ENCODE measurements around the gene UGT1A6.

Gene UGT1A6

GRCh38 chr2:233681521-233682099 is 11.1 kb upstream of the UGT1A6 start, which contains the start of gene UGT1A7:
TSS of gene UGT1A7 (plus strand) at chr2:233681901. CDS start at chr2:233681938, 37 bp downstream.
- no peaks in the 10 kb centered on the region for H3K9me2 ChIP-seq (replicated peaks; ENCODE audit: insufficient read depth, low read length)
- no peaks in the 10 kb centered on the region for H4K20me1 ChIP-seq (ENCODE audit: insufficient read depth, low read length)
- no peak within 1 kb of the TSS for H3K27ac ChIP-seq (ENCODE audit: low read length)
- no peaks in the 10 kb centered on the region for H3K79me2 ChIP-seq (ENCODE audit: low read length)
- no peaks in the 10 kb centered on the region for H3K27me3 ChIP-seq (replicated peaks; ENCODE audit: insufficient read depth, low read length)
- H3K4me3 ChIP-seq (ENCODE audit: low read length): no peak within 1 kb of the TSS
- no peak within 1 kb of the TSS for H3K4me2 ChIP-seq (ENCODE audit: low read depth, low read length)
- no peaks in the 10 kb centered on the region for H3F3A ChIP-seq (ENCODE audit: insufficient read depth, low read length)
- no peaks in the 10 kb centered on the region for H3K9me3 ChIP-seq (replicated peaks; ENCODE audit: insufficient read depth, low read length)
- H3K9ac ChIP-seq (ENCODE audit: low read length): no peak within 1 kb of the TSS
- H2AFZ ChIP-seq (ENCODE audit: low read length): no peak within 1 kb of the TSS
- no peak for DNase-seq
- H3K4me1 ChIP-seq (ENCODE audit: low read length): 0 out of 2 replicates have a peak, but pooled peaks cover 5% of the 10 kb centered on the region
- TF ChIP-seq EZH2phosphoT487 (IDR thresholded peaks at IDR 0.05; ENCODE audit: low read length) (no peak), EZH2 (optimal IDR thresholded peaks at IDR 0.05; ENCODE audit: low read depth, low read length) (no peak), CTCF (IDR thresholded peaks at IDR 0.05; ENCODE audit: low read length) (no peak)
- no peaks in the 10 kb centered on the region for H3K36me3 ChIP-seq (replicated peaks; ENCODE audit: insufficient read depth, low read length)

GRCh38 chr2:233684640-233685039 is 8.1 kb upstream of the UGT1A6 start:
- no peak overlapping the region for H3K9ac ChIP-seq (ENCODE audit: low read length)
- no peaks in the 10 kb centered on the region for H3K27me3 ChIP-seq (replicated peaks; ENCODE audit: insufficient read depth, low read length)

GRCh38 chr2:233686928-233687327 is 5.8 kb upstream of the UGT1A6 start:
- Histone ChIP-seq H3K79me2 (ENCODE audit: low read length) (no peaks in the 10 kb centered on the region), H3K4me3 (ENCODE audit: low read length) (no peak overlapping the region), H3K36me3 (replicated peaks; ENCODE audit: insufficient read depth, low read length) (no peaks in the 10 kb centered on the region), H3K27me3 (replicated peaks; ENCODE audit: insufficient read depth, low read length) (no peaks in the 10 kb centered on the region), H3K9ac (ENCODE audit: low read length) (no peak overlapping the region), H3K4me1 (ENCODE audit: low read length) (0 out of 2 replicates have a peak, but pooled peaks cover 5% of the 10 kb centered on the region), H3K27ac (ENCODE audit: low read length) (no peak overlapping the region), H3K9me2 (replicated peaks; ENCODE audit: insufficient read depth, low read length) (no peaks in the 10 kb centered on the region), H4K20me1 (ENCODE audit: insufficient read depth, low read length) (no peaks in the 10 kb centered on the region), H3K9me3 (replicated peaks; ENCODE audit: insufficient read depth, low read length) (no peaks in the 10 kb centered on the region), H2AFZ (ENCODE audit: low read length) (no peak overlapping the region), H3K4me2 (ENCODE audit: low read depth, low read length) (no peak overlapping the region), H3F3A (ENCODE audit: insufficient read depth, low read length) (no peaks in the 10 kb centered on the region)
- no peak for TF ChIP-seq CTCF (IDR thresholded peaks at IDR 0.05; ENCODE audit: low read length)
- no peak for TF ChIP-seq EZH2 (optimal IDR thresholded peaks at IDR 0.05; ENCODE audit: low read depth, low read length)
- TF ChIP-seq EZH2phosphoT487 (IDR thresholded peaks at IDR 0.05; ENCODE audit: low read length): no peak
- no peak for DNase-seq

More at GRCh38 chr2:233684640-233685039, 8.1 kb upstream of the UGT1A6 start:
- Histone ChIP-seq H3F3A (ENCODE audit: insufficient read depth, low read length) (no peaks in the 10 kb centered on the region), H3K4me2 (ENCODE audit: low read depth, low read length) (no peak overlapping the region), H2AFZ (ENCODE audit: low read length) (no peak overlapping the region), H3K36me3 (replicated peaks; ENCODE audit: insufficient read depth, low read length) (no peaks in the 10 kb centered on the region), H3K4me3 (ENCODE audit: low read length) (no peak overlapping the region), H3K27ac (ENCODE audit: low read length) (no peak overlapping the region), H3K79me2 (ENCODE audit: low read length) (no peaks in the 10 kb centered on the region), H4K20me1 (ENCODE audit: insufficient read depth, low read length) (no peaks in the 10 kb centered on the region), H3K4me1 (ENCODE audit: low read length) (0 out of 2 replicates have a peak, but pooled peaks cover 5% of the 10 kb centered on the region), H3K9me3 (replicated peaks; ENCODE audit: insufficient read depth, low read length) (no peaks in the 10 kb centered on the region), H3K9me2 (replicated peaks; ENCODE audit: insufficient read depth, low read length) (no peaks in the 10 kb centered on the region)
- TF ChIP-seq EZH2phosphoT487 (IDR thresholded peaks at IDR 0.05; ENCODE audit: low read length): no peak
- TF ChIP-seq EZH2 (optimal IDR thresholded peaks at IDR 0.05; ENCODE audit: low read depth, low read length): no peak
- no peak for TF ChIP-seq CTCF (IDR thresholded peaks at IDR 0.05; ENCODE audit: low read length)
- no peak for DNase-seq

All from MM.1S (cell line).